Skeletal muscle satellite cell (primary cell): ENCODE results near the gene CCSAP.

Experiments used
- H3K27me3 ChIP-seq: 2 replicates; pipeline ENCODE4 v1.7.0; 2013; ENCODE audit warnings: low read length; ENCODE audit not compliant: control insufficient read depth, insufficient read depth
- H3K36me3 ChIP-seq: 2 replicates; pipeline ENCODE4 v1.7.0; 2013; ENCODE audit warnings: mild to moderate bottlenecking, control low read depth, low read length; ENCODE audit not compliant: insufficient read depth
- H3K4me1 ChIP-seq: 2 replicates; pipeline ENCODE4 v1.7.0; 2013; ENCODE audit warnings: low read length; ENCODE audit not compliant: control insufficient read depth, insufficient read depth
- H3K4me2 ChIP-seq: 2 replicates; pipeline ENCODE4 v1.7.0; 2013; ENCODE audit warnings: mild to moderate bottlenecking, low read length
- H3K4me3 ChIP-seq: 2 replicates; pipeline ENCODE4 v1.7.0; 2013; ENCODE audit warnings: low read length
- H3K9ac ChIP-seq: 2 replicates; pipeline ENCODE4 v1.7.0; 2013; ENCODE audit warnings: mild to moderate bottlenecking, low read depth, low read length, moderate library complexity
- H3K9me3 ChIP-seq: replicated peaks from 2 replicates; pipeline ENCODE4 v1.7.0; 2013; ENCODE audit warnings: mild to moderate bottlenecking, control low read depth, low read length

Gene CCSAP

GRCh38 chr1:229285440-229285839 lies 57.4 kb downstream of the CCSAP start:
- no peak overlapping the region for H3K9ac ChIP-seq
- H3K27me3 ChIP-seq = no peaks in the 10 kb centered on the region
- H3K4me1 ChIP-seq = peaks cover 14% of the 10 kb centered on the region
- no peak overlapping the region for H3K4me3 ChIP-seq
- H3K9me3 ChIP-seq = no peaks in the 10 kb centered on the region
- H3K4me2 ChIP-seq = no peak overlapping the region
- H3K36me3 ChIP-seq = peaks cover 11% of the 10 kb centered on the region

DNA sequence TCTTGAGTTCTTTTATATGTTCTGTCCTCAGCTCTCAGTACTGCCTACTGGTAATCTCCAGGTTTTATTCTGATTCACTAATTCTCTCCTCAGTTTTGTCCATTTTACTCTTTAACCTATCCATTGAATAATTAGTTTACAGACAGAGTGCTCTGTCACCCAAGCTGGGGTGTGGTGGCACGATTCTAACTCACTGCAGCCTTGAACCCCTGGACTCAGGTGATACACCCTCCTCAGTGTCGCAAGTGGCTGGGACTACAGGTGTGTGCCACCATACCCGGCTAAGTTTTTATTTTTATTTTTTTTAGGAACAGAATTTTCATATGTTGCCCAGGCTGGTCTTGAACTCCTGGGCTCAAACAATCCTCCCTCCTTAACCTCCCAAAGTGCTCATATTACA lies 58.0 kb downstream of the CCSAP start:
- Histone ChIP-seq H3K36me3 (peaks cover 6% of the 10 kb centered on the region), H3K9ac (no peak overlapping the region), H3K4me3 (no peak overlapping the region), H3K9me3 (no peaks in the 10 kb centered on the region), H3K4me2 (no peak overlapping the region), H3K27me3 (no peaks in the 10 kb centered on the region), H3K4me1 (peaks cover 18% of the 10 kb centered on the region)

GRCh38 chr1:229283183-229283611 lies 59.6 kb downstream of the CCSAP start:
- Histone ChIP-seq H3K9me3 (no peaks in the 10 kb centered on the region), H3K4me1 (peaks cover 20% of the 10 kb centered on the region), H3K4me3 (no peak overlapping the region)

GRCh38 chr1:229282295-229282823 lies 60.5 kb downstream of the CCSAP start:
- H3K4me1 ChIP-seq = peaks cover 20% of the 10 kb centered on the region
- peaks cover 3% of the 10 kb centered on the region for H3K36me3 ChIP-seq
- no peaks in the 10 kb centered on the region for H3K27me3 ChIP-seq
- H3K4me3 ChIP-seq = no peak overlapping the region
- H3K9me3 ChIP-seq = no peaks in the 10 kb centered on the region
- no peak overlapping the region for H3K9ac ChIP-seq
- no peak overlapping the region for H3K4me2 ChIP-seq

More at GRCh38 chr1:229283183-229283611, 59.6 kb downstream of the CCSAP start:
- Histone ChIP-seq H3K36me3 (no peaks in the 10 kb centered on the region), H3K4me2 (no peak overlapping the region), H3K9ac (no peak overlapping the region), H3K27me3 (no peaks in the 10 kb centered on the region)

- Histone ChIP-seq H3K27me3 (no peaks in the 10 kb centered on the region), H3K4me2 (peak overlapping the region; percentile 28), H3K9me3 (no peaks in the 10 kb centered on the region), H3K9ac (no peak overlapping the region), H3K4me3 (no peak overlapping the region), H3K4me1 (peaks cover 20% of the 10 kb centered on the region), H3K36me3 (peaks cover 4% of the 10 kb centered on the region)
These were observed 61.4 kb downstream of the CCSAP start for GRCh38 chr1:229281339-229281926.

DNA sequence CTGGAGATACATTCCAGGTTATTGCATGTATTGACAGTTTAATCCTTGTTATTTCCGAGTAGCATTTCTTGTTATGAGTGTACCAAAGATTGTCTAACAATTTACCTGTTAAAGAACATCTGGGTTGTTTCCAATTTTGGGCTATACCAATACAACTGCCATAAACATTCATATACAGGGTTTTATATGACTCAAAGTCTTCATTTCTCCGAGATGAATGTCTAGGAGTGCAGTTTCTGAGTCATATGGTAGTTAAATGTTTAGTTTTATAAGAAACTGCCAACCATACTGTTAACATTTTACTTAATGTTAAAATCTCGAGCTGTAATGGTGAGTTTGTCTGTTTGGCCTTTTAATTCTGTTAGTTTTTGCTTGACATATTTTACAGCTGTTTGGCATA lies 61.9 kb downstream of the CCSAP start:
- H3K36me3 ChIP-seq = peaks cover 4% of the 10 kb centered on the region
- no peak overlapping the region for H3K9ac ChIP-seq
- no peak overlapping the region for H3K4me2 ChIP-seq
- H3K4me3 ChIP-seq = no peak overlapping the region
- H3K9me3 ChIP-seq = no peaks in the 10 kb centered on the region
- H3K27me3 ChIP-seq = no peaks in the 10 kb centered on the region
- H3K4me1 ChIP-seq = peaks cover 20% of the 10 kb centered on the region

GRCh38 chr1:229280037-229280828 lies 62.6 kb downstream of the CCSAP start:
- Histone ChIP-seq H3K27me3 (no peaks in the 10 kb centered on the region), H3K9ac (no peak overlapping the region), H3K4me3 (no peak overlapping the region), H3K4me2 (no peak overlapping the region), H3K36me3 (peaks cover 4% of the 10 kb centered on the region), H3K4me1 (peaks cover 17% of the 10 kb centered on the region), H3K9me3 (no peaks in the 10 kb centered on the region)

DNA sequence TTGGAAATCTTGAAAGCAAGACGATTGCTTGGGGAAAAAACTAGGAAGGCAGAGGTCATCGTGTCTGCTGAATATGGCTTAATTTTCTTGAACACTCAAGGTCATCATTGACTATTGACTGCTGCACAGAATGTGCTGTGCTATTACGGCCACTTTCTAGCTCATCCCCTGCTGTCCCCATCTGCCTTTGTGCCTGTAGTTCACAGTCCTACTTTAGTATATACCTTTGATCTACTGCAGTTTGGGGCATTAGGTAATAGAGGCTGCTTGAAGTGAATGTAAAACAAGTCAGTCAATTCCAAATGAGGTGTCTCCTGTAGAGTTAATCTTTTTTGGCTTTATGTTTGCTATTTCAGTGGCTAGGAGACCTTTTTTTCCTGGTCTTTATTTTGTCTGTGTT lies 63.6 kb downstream of the CCSAP start:
- peaks cover 17% of the 10 kb centered on the region for H3K4me1 ChIP-seq
- H3K4me2 ChIP-seq = no peak overlapping the region
- H3K9ac ChIP-seq = no peak overlapping the region
- peaks cover 4% of the 10 kb centered on the region for H3K36me3 ChIP-seq
- H3K27me3 ChIP-seq = no peaks in the 10 kb centered on the region
- H3K9me3 ChIP-seq = no peaks in the 10 kb centered on the region
- H3K4me3 ChIP-seq = no peak overlapping the region

- H3K9me3 ChIP-seq = no peaks in the 10 kb centered on the region
- no peak overlapping the region for H3K4me2 ChIP-seq
- no peak overlapping the region for H3K9ac ChIP-seq
- no peaks in the 10 kb centered on the region for H3K27me3 ChIP-seq
- peaks cover 22% of the 10 kb centered on the region for H3K4me1 ChIP-seq
- H3K4me3 ChIP-seq = no peak overlapping the region
- H3K36me3 ChIP-seq = peaks cover 4% of the 10 kb centered on the region
These were observed 64.6 kb downstream of the CCSAP start for GRCh38 chr1:229278120-229278741.

- H3K4me1 ChIP-seq = peaks cover 26% of the 10 kb centered on the region
- no peaks in the 10 kb centered on the region for H3K9me3 ChIP-seq
- H3K27me3 ChIP-seq = no peaks in the 10 kb centered on the region
- no peak overlapping the region for H3K9ac ChIP-seq
- no peak overlapping the region for H3K4me2 ChIP-seq
- peaks cover 4% of the 10 kb centered on the region for H3K36me3 ChIP-seq
- no peak overlapping the region for H3K4me3 ChIP-seq
These were observed 67.8 kb downstream of the CCSAP start for GRCh38 chr1:229275005-229275404.

DNA sequence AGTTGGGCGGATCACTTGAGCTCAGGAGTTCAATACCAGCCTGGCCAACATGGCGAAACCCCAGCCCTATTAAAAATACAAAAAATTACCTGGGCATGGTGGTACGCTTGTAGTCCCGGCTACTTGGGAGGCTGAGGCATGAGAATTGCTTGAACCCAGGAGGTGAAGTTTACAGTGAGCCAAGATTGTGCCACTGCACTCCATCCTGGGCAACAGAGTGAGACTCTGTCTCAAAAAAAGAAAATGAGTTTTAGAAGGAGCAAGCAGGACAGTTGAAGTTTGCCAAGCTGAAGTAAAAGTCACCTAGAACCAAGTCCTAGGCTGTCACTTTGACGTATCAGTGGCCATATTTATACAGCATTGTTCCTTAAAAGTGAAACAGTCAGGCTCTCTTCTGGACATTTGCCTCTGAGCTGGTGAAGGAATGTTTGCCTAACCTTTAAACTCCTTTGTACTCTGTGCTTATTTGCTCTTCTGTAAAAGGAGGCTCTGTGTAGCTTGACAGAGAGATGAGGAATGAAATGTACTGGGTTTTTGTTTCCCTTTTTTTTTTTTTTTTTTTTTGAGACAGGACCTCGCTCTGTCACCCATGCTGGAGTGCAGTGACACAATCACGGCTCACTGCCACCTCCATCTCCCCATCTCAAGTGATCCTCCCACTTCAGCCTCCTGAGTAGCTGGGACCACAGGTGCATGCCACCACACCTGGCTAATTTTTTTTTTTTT lies 69.2 kb downstream of the CCSAP start:
- Histone ChIP-seq H3K9me3 (no peaks in the 10 kb centered on the region), H3K4me2 (peak overlapping the region; percentile 12), H3K27me3 (no peaks in the 10 kb centered on the region), H3K36me3 (peaks cover 4% of the 10 kb centered on the region), H3K9ac (no peak overlapping the region), H3K4me1 (peaks cover 23% of the 10 kb centered on the region), H3K4me3 (no peak overlapping the region)
